DOHH2 (cell line): ENCODE data around the gene EHHADH.

ENCODE experiments used
- H3F3A ChIP-seq: fragments of 200-600 bp; sonication (generic), shearing (Covaris generic); 2 replicates; pipeline ENCODE4 v1.6.0; 2016; ENCODE audit warnings: antibody characterized with exemption, mild to moderate bottlenecking; ENCODE audit not compliant: control insufficient read depth, insufficient read depth
- H3K27ac ChIP-seq: fragments of 200-600 bp; sonication (generic); 2 replicates; pipeline ENCODE4 v1.5.1; 2014; ENCODE audit warnings: low read depth, mild to moderate bottlenecking, low read length, moderate library complexity
- H3K27me3 ChIP-seq: fragments of 200-600 bp; sonication (generic); 2 replicates; pipeline ENCODE4 v1.6.1; 2014; ENCODE audit warnings: mild to moderate bottlenecking, low read length, mixed read lengths; ENCODE audit not compliant: control insufficient read depth
- H3K36me3 ChIP-seq: fragments of 200-600 bp; sonication (generic); 2 replicates; pipeline ENCODE4 v1.6.1; 2014; ENCODE audit warnings: mild to moderate bottlenecking, low read length, moderate library complexity, mixed read lengths; ENCODE audit not compliant: control insufficient read depth
- H3K4me1 ChIP-seq: fragments of 200-600 bp; sonication (generic); 2 replicates; pipeline ENCODE4 v1.6.1; 2014; ENCODE audit warnings: mild to moderate bottlenecking, low read length, mixed read lengths; ENCODE audit not compliant: control insufficient read depth
- H3K4me2 ChIP-seq: fragments of 200-600 bp; sonication (generic); 2 replicates; pipeline ENCODE4 v1.6.0; 2014; ENCODE audit warnings: mild to moderate bottlenecking, low read length, moderate library complexity
- H3K4me3 ChIP-seq: fragments of 200-600 bp; sonication (generic); 2 replicates; pipeline ENCODE4 v1.5.1; 2014; ENCODE audit warnings: mild to moderate bottlenecking, low read length, mixed read lengths
- H3K79me2 ChIP-seq: fragments of 200-600 bp; sonication (generic); 2 replicates; pipeline ENCODE4 v1.6.1; 2014; ENCODE audit warnings: mild to moderate bottlenecking, low read length, mixed read lengths; ENCODE audit not compliant: control insufficient read depth
- H3K9me2 ChIP-seq: fragments of 200-600 bp; sonication (generic); replicated peaks from 2 replicates; pipeline ENCODE4 v1.6.1; 2014; ENCODE audit warnings: mild to moderate bottlenecking, low read length, mixed read lengths; ENCODE audit not compliant: control insufficient read depth
- H3K9me3 ChIP-seq: fragments of 200-600 bp; sonication (generic); 2 replicates; pipeline ENCODE4 v1.6.1; 2014; ENCODE audit warnings: antibody characterized with exemption, low read length, mixed read lengths; ENCODE audit not compliant: control insufficient read depth, insufficient read depth
- H4K20me1 ChIP-seq: fragments of 200-600 bp; sonication (generic); 2 replicates; pipeline ENCODE4 v1.6.0; 2014; ENCODE audit warnings: low read depth, mild to moderate bottlenecking, antibody characterized with exemption, low read length, moderate library complexity; ENCODE audit not compliant: control insufficient read depth, insufficient read depth
- EZH2phosphoT487 ChIP-seq: fragments of 200-600 bp; sonication (generic); IDR thresholded peaks from 2 replicates; pipeline ENCODE4 v1.6.1; 2017; ENCODE audit warnings: borderline replicate concordance, mild to moderate bottlenecking, antibody characterized with exemption, low read length, moderate library complexity, mixed read lengths
- TF ChIP-seq, protein P1 (sequence below): fragments of 200-600 bp; sonication (generic); IDR thresholded peaks from one replicate; pipeline ENCODE4 v1.5.1; 2014; ENCODE audit warnings: antibody characterized with exemption, mild to moderate bottlenecking, low read depth, low read length; ENCODE audit not compliant: poor library complexity, severe bottlenecking

EHHADH gene

DNA sequence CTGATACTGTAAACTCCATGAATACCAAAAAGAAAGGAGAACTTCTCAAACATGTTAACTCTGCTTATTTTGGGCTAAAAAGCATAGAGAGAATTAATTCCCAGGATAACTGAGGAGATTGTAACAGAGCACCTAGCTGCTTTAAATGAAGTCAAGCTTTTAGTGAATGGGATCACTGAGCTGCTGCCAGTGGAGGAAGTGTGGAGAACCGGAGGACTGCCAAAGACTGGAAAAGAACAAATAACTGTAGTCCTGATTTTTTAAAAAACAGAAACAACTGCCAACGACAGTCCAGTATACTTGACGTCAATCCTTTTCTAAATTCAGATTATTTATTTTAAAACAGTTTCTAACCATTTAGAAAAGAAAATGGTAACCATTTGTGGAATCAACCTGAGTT, 104.3 kb downstream of the EHHADH start:
- no peak overlapping the region for H3K27ac ChIP-seq
- no peak overlapping the region for H3K4me3 ChIP-seq
- TF ChIP-seq EZH2phosphoT487 = no peak
- TF ChIP-seq, protein P1, sequence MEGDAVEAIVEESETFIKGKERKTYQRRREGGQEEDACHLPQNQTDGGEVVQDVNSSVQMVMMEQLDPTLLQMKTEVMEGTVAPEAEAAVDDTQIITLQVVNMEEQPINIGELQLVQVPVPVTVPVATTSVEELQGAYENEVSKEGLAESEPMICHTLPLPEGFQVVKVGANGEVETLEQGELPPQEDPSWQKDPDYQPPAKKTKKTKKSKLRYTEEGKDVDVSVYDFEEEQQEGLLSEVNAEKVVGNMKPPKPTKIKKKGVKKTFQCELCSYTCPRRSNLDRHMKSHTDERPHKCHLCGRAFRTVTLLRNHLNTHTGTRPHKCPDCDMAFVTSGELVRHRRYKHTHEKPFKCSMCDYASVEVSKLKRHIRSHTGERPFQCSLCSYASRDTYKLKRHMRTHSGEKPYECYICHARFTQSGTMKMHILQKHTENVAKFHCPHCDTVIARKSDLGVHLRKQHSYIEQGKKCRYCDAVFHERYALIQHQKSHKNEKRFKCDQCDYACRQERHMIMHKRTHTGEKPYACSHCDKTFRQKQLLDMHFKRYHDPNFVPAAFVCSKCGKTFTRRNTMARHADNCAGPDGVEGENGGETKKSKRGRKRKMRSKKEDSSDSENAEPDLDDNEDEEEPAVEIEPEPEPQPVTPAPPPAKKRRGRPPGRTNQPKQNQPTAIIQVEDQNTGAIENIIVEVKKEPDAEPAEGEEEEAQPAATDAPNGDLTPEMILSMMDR = no peak
- H3F3A ChIP-seq = no peaks in the 10 kb centered on the region
- no peaks in the 10 kb centered on the region; the same call in 1 of the 2 replicates for H3K9me3 ChIP-seq
- no peaks in the 10 kb centered on the region for H4K20me1 ChIP-seq
- no peaks in the 10 kb centered on the region for H3K79me2 ChIP-seq
- H3K27me3 ChIP-seq = peaks cover 29% of the 10 kb centered on the region
- no peaks in the 10 kb centered on the region for H3K36me3 ChIP-seq
- no peak overlapping the region for H3K4me2 ChIP-seq
- no peaks in the 10 kb centered on the region for H3K4me1 ChIP-seq
- H3K9me2 ChIP-seq = no peaks in the 10 kb centered on the region

DNA sequence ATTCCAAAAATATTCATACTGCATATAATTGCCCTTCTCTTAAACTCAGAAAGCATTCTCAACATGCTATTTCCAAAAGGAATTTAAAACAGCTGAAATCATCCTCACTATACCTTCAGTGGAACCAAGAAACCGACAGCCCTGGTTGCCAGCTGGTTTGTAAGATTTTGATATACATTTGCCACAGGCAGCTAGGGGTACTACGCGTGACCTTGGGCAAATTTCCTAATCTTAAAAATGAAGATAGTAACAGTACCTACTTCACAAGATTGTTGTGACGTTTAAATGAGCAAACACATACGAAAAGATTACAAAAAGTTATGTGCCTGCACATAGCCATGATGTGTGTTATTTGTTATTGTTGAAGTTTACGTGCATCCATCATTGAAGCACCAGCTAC, 108.3 kb downstream of the EHHADH start:
- Histone ChIP-seq H3K9me2 (no peaks in the 10 kb centered on the region), H3K4me1 (no peaks in the 10 kb centered on the region), H3K9me3 (no peaks in the 10 kb centered on the region; the same call in 1 of the 2 replicates), H3K27ac (no peak overlapping the region), H3F3A (no peaks in the 10 kb centered on the region), H3K36me3 (no peaks in the 10 kb centered on the region), H3K79me2 (no peaks in the 10 kb centered on the region), H3K4me3 (no peak overlapping the region), H3K27me3 (peaks cover 8% of the 10 kb centered on the region), H3K4me2 (no peak overlapping the region), H4K20me1 (no peaks in the 10 kb centered on the region)
- no peak for TF ChIP-seq EZH2phosphoT487
- TF ChIP-seq, protein P1 = no peak

DNA sequence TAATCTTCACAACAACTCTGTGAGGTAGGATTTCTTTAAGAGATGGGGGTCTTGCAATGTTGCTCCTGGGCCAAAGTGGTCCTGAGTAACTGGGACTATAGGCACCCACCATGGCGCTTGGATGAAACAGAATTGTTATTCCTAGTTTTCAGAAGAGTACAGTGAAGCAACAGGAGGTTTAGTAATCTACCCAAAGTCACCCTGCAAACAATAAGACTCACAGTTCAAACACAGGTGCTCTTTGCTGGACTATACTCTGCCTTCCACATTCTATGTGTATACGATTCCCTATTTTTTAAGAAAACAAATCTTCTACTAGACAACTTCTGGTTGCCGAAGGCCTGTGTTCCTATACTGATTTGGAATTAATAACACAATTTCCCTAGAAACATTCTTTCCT, 109.1 kb downstream of the EHHADH start:
- H3K9me2 ChIP-seq = no peaks in the 10 kb centered on the region
- no peaks in the 10 kb centered on the region for H4K20me1 ChIP-seq
- H3K27ac ChIP-seq = no peak overlapping the region
- no peaks in the 10 kb centered on the region for H3K79me2 ChIP-seq
- peaks cover 6% of the 10 kb centered on the region; the same call in 1 of the 2 replicates for H3K27me3 ChIP-seq
- no peaks in the 10 kb centered on the region for H3F3A ChIP-seq
- H3K4me2 ChIP-seq = no peak overlapping the region
- H3K4me3 ChIP-seq = no peak overlapping the region
- H3K4me1 ChIP-seq = no peaks in the 10 kb centered on the region
- no peaks in the 10 kb centered on the region for H3K36me3 ChIP-seq
- TF ChIP-seq, protein P1 = no peak
- no peak for TF ChIP-seq EZH2phosphoT487
- no peaks in the 10 kb centered on the region; the same call in 1 of the 2 replicates for H3K9me3 ChIP-seq
